ENCODE results near the gene SPATA2.
"Not testable (repeated sequence)": the region's sequence is repeated elsewhere in the genome, so short reads cannot be mapped to it uniquely, and the experiment has no call there.

The SPATA2 gene

DNA sequence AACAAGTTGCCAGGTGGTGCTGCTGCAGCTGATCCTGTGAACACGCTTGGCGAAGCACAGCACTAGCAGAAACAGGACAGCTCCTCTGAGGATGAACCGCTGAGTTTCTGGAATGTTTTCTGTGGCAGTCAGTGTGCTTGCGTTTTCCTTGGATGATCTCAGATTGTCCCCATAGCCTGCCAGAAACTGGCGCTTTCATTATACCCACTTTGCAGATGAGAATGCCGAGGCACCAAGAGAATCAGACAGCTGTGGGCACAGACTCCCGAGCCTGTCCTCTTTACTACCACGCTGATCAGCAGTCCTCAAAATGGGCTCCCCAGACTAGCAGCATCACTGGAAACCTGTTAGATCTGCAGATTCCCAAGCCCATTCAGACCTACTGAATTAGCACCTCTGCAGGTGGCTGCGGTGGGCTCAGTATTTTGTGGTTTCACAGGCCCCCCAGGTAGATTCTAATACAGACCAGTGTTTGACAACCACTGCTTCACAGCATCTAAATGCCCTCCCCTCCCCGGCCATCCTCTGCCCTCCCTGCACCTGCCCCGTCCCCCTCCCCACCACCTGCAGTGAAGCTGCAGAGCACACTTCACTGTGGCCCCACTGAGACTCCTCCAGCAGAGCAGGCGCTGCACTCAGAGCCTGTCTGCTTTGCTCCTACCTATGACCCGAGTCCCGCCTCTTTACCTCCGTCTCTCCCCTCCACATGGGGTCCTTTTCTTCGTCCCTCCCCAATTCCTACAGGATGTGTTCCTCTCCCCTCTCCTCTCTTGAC lies 29.6 kb downstream of the SPATA2 start:
- no peak for DNase-seq (ENCODE audit: low read depth in 2 of 2)

DNA sequence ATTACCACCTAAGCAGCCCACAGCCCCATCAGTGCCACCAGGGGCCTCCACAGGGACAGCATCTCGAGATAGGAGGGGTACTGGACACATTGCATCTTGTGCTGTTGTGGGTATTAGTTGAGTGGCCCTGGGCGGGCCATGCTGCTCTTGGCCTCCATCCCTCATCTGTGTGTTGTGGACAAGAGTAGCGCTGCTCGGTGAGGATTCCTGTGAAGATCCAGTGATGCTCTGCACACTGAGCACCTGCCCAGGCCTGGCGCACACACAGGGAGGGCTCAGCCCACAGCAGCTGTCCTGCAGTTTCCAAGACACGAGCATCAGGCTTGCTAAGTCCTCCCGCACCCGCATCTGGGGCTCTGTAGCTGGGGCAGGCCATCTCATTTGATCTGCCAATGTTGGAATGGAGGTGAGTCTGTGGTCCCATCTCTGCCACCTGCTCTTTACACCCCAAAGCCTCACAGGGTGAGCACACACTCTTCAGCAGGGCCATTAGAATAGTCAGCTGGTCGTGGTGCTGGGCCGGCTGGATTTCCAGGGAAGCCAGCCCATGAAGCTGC lies 32.0 kb downstream of the SPATA2 start:
- no peak for DNase-seq (ENCODE audit: low read depth in 2 of 2)

DNA sequence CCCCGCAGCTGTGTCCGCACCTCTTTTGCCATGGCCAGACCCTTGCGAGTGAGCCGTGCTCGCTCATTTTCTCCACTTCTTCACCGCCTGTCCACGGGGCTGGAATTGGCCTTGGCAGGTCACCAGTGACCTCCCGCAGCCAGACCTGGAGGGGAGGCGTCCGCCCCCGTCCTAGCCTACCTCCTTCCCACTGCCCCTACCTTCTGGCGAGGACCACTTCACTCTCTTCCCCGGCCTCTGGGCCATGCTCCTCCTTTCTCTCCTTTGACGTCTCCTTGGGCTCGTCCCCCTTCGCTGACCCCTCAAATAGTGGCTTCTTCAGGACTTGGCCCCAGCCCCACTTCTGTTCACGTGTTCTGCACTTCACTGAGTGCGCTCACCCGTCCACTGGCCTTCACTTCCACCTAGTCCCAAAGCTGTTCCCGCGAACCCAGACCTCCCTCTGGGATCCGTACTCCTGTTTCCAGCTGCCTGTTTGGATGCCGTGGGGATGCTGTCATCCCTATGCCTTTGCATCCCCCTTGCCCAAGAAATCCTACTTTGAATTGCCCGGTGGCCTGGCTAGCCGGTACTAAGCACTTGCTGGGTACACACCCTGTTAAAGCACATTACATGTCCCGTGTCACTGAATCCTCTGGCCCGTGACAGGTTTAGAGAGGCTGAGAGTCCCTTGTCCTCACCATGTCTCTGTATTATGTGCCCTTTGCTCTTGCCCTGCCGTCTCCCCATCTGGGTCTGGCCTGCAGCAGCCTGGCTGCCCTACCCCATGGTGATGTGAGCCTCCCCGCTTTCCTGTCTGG lies 33.0 kb downstream of the SPATA2 start:
- DNase-seq (ENCODE audit: low read depth in 2 of 2), result no peak

DNA sequence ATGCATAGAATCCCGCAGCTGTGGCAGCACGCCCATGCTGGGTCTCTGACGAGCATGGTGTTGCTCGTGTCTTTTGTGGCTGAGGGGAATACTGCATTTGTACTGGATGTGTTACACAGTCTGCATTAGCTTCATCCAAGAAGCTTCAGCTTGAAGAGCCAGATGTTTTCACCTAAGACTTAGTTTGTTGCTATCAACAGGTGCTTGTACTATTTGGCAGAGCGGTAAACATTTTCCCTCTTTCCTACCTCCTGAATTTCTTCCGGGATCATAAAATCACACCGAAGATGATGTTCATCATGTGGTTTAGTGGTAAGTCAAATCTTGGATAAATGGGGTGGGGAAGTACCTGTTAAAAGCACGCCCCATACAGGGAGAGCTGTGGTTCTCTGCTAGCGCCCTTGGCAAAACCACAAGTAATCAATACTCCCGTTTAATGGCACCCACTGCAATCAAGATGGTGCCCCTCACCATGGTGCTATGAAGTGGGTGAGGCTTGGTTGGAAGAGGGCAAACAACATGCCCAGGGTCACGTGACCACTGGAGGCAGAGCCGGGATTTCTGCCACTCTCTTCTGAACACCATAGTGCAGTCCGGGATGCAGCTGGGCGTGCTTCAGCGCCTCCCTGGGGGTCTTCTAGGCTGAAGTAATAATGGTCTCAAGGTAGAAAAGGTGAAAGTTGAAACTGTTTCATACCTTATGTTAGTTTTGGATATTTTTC lies 34.4 kb downstream of the SPATA2 start:
- DNase-seq (ENCODE audit: low read depth in 2 of 2), result no peak

DNA sequence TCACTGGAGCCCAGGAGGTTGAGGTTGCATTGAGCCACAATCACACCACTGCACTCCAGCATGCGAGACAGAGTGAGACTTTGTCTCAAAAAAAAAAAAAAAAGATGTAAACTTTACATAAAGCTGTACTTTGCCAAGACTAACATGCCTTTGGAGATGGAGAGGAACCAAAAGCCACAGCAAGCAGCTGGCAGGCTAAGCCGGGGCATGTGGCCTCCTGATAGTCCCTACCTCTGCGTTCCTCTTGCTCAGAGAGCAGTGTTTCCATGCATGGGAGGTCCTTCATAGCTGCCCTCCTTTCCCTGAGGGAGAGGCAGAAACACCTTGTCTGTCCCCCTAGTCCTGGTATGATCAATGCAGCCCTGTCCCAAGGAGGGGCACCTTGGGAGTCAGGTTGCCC lies 35.2 kb downstream of the SPATA2 start:
- no peak for DNase-seq (ENCODE audit: low read depth in 2 of 2)

DNA sequence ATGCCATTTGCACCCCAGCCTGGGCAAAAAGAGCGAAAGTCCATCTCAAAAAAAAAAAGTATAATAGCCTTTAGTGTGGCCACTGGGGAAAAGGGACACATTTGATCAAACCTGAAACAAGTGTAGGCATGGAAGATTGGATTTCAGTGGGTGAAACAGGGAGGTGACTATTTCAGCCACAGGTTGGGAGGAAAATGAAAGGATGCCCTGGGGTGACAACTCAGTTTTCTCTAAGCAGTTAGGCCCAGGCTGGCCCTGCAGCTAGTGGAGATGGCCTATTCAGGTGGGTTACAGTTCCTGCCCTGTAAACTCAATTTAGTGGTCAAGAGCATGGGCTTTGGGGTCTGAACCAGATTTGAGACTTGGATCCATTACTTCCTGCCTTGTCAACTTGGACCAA lies 36.4 kb downstream of the SPATA2 start:
- DNase-seq (ENCODE audit: low read depth in 2 of 2), result no peak

DNA sequence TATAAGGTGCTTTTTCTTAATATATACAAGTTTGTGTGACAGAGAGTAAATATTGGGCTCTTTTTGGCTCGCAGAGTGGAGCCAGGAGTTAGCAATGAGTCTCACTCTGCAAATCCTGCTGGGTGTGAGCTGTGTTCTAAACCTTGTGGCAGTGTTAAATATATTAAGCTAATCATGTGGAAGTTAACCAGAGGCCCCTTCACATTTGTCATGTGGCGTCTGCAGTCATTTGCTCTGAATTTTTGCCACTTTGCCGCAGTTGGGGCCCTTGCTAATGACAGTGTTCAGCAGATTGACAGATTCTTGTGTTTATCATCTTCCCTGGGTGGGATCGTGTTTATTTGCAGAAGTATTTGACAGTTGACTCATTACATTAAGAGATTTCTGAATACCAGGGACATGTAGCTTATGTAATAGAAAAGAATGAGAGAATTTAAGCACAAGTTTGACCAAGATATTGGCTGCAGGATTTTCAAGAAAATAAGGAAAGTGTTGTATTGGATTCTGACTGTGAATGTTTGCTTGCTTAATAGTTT lies 37.9 kb downstream of the SPATA2 start:
- DNase-seq (ENCODE audit: low read depth in 2 of 2), result no peak

DNA sequence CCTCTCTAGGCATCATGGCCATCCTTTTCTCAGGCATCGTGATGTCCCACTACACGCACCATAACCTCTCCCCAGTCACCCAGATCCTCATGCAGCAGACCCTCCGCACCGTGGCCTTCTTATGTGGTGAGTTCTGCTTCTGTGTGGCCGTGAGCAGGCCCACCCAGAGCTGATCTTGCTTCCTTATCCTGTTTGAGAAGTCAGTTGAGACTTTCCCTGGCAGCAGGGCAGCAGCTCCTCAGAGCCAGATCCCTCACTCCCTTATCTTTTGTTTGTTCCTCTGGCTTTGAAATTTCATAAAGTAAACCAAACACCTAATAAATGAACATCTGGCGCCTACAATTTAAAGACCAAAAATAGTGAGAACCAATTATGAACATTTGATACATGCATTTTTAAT lies 40.6 kb downstream of the SPATA2 start:
- no peak for DNase-seq (ENCODE audit: low read depth in 2 of 2)

DNA sequence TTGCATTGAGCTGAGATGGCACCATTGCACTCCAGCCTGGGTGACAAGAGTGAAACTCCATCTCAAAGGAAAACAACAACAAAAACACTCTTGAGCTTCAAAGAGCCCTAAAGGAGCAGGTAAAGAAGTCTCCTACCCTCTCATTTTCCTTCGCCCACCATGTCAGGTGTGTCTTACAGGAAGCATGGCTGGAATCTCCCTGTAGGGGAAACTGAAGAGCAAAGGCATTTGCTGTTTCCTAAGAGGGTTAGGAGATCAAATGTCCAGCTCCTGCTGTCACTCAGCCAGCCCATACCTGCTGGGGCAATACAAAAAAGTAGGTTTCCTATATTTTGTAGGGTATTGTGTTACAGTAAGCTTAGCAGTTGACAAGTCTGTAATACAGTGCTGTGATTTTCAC lies 43.3 kb downstream of the SPATA2 start:
- DNase-seq (ENCODE audit: low read depth in 2 of 2), result no peak

DNA sequence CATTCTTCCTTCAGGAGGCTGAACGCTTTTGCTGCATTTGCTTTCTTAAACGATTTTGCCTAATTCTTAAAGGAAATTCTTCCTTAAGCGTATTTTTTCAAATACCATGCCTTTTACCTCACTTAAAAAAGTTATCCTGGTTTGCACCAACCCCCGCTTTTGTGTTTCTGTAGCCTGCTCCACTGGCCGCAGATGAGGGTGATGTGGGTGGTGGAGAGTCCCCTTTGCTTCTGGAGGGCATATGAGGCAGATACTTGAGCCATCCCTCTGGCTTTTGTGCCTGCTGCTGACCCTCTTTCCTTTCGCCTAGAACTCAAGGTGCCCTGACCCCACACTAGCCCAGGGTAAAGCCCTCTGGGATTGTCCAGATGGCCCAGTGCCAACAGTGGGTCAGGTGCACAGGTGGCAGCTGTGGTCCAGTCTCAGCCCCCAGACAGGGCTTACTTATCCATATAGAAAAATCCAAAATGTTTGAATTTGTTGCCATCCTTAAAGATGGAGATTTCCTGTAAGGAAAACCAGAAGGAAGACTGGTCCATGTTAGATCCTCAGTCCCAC lies 43.9 kb downstream of the SPATA2 start:
- no peak for DNase-seq (ENCODE audit: low read depth in 2 of 2)

DNA sequence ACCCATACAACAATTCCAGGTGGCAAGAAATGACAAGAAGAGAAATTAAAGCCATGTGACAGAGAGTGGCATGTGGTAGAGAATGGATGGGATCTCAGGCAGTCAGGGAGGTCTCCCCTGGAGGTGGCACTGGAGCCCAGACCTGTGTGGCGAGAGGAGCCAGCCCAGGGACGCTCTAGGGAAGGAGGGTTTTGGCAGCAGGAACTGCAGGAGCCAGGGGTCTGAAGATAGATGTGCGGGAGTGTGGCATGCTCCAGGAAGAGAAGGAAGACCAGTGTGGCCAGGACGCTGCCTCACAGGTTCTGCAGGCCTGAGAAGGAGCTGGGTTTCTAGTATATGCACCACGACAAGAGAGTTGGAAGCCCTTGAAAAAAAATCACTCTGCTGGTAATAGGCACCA lies 45.1 kb downstream of the SPATA2 start:
- no peak for DNase-seq (ENCODE audit: low read depth in 2 of 2)

DNA sequence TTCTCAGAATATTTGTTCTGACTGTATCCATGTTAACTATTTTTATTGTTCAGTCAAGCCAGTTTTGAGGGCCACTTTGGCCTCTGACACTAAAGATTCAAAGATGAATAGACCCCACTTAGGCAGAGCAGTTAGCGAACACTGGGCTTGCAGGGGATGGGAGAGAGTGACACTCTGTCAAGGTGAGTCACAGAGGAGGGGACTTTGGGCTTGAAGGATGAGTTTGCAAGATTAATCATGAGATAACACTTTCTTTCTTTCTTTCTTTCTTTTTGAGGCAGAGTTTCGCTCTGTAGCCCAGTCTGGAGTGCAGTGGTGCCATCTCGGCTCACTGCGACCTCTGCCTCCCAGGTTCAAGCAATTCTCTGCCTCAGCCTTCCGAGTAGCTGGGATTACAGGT lies 46.4 kb downstream of the SPATA2 start:
- DNase-seq (ENCODE audit: low read depth in 2 of 2), result no peak

DNA sequence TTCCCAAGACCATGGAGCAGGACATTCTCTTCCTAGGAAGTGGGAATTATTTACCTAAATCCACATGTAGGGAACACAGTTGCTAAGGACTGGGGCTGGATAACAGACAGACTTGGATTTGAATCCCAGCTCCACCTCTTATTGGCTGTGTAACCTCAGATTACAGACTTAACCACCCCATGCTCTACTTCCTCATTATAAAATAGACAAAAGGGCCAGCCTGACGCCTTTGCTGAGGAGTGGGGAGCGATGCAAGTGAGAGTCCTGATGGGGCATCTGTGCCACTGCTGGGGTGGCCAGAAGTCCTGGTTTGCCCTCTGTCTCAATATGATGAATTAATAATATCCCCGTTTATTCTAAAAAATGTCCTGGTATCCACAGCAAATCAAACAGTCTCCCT lies 46.8 kb downstream of the SPATA2 start:
- DNase-seq (ENCODE audit: low read depth in 2 of 2), result no peak

DNA sequence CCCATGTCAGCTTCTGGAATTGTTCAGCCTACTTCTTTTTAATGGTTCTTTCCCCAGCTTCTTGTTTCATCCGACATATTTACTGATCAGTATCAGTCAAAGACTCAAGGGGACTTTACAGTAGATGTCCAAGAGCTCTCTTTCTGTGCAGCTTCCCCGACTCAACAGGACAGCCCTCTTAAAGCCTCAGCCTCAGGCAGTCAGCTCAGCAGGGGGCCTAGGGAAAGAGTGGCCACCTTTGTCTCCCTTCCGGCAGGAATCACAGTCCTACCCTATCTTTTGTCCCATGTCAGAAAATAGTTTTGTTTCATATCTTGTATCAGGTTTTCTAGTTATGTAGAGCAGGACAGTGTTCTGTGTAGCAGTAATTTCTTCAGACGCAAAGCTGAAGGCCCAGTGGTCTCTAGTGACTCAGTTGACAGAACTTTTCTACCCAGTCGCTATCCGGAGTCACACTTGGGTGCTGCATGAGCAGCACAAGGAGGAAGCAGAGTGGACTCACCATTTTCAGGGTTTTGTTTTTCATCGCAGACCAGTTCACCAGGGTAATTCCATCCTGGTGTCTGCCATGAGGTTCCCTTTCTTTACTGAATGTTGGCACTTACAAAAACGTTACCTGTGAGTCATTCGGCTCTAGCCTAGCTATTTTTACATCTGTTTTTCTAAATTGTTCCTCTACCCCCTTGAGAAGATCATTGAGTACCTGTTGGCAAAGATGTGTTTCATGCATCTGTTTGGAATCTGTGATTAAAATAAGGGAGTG lies 47.7 kb downstream of the SPATA2 start:
- no peak for DNase-seq (ENCODE audit: low read depth in 2 of 2)

DNA sequence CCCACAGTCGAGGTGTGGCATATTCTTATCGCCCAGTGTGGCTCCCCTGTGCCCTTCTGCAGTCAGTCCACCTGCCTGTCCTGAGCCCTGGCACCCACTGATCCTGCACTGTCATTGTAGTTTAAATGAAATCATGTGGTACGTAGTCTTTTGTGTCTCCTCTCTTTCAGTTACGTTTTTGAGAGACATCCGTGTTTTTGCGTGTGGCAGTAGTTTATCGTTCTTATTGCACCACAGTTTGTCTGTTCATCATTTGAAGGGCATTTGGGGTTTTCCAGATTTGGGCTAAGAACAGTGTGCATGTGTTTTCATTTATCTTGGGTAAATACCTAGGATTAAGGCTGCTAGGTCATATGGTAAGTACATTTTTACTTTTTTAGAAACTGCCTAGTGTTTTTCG lies 49.3 kb downstream of the SPATA2 start:
- no peak for DNase-seq (ENCODE audit: low read depth in 2 of 2)

DNA sequence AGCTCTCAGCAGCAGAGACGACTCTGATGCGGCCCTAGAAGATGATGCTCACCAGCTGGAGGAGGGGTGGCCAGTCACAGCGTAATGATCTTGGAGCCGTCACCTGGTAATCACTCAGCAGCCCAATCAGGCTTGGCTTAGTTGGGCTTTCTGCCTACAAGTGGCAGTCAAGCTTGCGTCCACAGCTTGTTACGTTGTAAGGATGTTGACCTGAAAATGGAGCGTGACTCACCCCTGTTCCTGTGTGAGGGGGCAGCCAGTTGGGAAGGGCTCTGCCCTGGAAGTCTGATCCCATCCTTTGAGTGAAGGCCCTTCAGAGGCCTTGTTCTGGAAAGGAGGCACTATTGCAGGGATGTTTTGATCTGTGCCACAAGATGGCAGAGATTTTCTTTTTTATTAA lies 49.8 kb downstream of the SPATA2 start:
- DNase-seq (ENCODE audit: low read depth in 2 of 2), result no peak

DNA sequence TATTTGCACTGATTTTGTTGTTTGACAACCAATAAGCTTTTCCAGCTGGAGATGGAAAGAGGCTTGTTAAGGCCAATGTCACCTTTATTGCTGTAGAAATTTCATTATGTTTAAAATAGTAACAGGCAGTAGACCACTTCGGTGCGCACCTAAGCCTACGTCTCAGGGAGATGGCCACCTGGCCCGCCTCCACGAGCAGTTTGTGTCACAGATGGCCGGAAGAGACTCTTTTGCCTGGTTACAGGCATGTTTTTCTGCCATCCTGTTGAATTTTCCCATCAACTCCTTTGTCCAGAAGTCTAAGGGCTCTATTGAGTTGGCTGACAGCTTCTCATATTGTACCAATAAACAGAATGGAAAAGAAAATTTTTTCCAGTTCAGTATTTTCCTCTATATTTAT lies 51.7 kb downstream of the SPATA2 start:
- no peak for DNase-seq (ENCODE audit: low read depth in 2 of 2)

DNA sequence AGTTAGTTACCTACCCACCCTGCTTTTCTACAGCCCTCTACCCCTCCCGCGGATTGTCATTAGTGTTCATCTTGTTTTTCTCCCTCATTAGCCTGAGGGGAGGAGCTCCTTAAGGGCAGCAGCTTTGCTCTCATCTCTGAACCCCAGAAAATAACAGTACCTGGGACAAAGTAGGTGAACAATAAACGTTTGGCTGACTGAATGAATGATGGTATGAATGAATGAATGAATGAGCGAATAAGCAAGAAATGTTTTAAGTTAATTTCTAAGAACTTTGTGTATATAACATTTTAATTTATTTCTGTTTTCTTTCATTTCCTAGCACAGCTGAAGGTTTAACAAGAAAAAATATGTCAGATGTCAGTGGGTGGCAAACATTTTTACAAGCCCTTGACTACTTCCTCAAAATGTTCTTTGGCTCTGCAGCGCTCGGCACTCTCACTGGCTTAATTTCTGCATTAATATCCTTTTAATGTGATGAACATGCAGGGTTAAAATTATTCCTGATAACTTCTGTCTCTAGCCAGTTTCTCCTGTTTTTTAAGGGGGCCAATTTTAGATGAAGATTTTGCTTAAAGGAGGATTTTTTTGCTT lies 52.6 kb downstream of the SPATA2 start:
- DNase-seq (ENCODE audit: low read depth in 2 of 2), result no peak

DNA sequence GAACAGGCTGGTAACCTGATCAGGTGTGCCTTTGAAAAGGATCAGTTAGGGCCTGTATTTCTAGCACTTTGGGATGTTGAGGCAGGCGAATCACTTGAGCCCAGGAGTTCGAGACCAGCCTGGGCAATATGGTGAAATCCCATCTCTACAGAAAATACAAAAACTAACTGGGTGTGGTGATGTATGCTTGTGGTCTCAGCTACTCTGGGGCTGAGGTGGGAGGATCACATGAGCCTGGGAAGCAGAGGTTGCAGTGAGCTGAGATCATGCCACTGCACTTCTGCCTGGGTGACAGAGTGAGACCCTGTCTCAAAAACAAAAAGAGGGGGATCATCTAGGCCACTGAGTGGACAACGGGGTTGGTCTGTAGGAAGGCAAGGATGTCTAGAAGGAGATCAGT lies 54.1 kb downstream of the SPATA2 start:
- DNase-seq (ENCODE audit: low read depth in 2 of 2), result not testable (repeated sequence)

DNA sequence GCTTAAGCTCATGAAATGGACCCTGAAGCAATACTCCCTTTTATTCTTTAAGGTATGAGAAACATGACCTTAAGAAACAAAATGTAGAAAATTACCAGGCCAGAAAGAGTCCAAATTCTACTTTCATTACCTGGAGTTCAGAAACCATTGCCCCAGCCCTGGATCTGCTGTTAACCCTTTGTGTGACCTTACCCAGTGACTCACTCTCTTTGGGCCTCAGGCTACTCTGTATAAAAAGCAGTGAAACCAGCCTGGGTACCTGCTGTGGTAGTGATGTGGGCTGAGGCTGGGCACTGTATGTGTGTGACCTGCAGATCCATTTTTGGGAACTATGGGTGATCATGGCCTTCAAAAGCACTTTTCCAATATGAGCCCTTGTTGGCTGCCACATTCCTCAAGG lies 55.5 kb downstream of the SPATA2 start:
- no peak for DNase-seq (ENCODE audit: low read depth in 2 of 2)

DNA sequence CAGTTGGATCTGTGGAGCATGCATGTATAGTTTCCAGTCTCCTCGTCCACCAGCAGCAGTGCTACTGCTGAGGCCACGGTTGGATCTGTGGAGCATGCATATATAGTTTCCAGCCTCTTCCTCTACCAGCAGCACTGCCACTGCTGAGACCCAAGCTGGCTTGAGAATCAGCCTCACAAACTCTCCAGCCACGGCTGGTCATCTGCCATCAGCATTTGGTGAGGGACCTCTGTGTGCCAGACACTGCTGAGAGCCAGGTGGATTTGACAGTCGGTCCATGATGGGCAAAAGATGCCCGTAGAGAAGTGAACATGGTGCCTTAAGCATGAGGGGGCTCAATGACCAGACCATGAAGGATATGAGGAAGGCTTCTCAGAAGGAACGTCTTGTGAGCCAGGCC lies 56.3 kb downstream of the SPATA2 start:
- no peak for DNase-seq (ENCODE audit: low read depth in 2 of 2)

All from stimulated activated CD8-positive, alpha-beta memory T cell treated with anti-CD3 and anti-CD28 coated beads, Interleukin-7, amount 100 ng/mL, for 4 hours (primary cell).